ENCODE data around the gene LAMA4.
A peak's percentile ranks its signal among the peaks of the same experiment; 100 is the strongest.

GRCh38 chr6:112289038-112289566 is 34.7 kb upstream of the LAMA4 start:
- TF ChIP-seq CTCF (IDR thresholded peaks at IDR 0.05), result peak in 1 of 3 experiments; percentile 14
- TF ChIP-seq POLR2A (IDR thresholded peaks at IDR 0.05; ENCODE audit: low read depth), result no peak
- TF ChIP-seq POLR2AphosphoS5 (IDR thresholded peaks at IDR 0.05), result peak; percentile 11 to 12
